Gastroesophageal sphincter (tissue), 4 donors: ENCODE data around the gene NEK1. TPM values are rescaled to one million over a fixed set of nuclear protein-coding genes. Genes with fewer than 3 reads are reported as not detected.

Source experiments
- ATAC-seq: fragments of 150-250 bp; one replicate; pipeline ENCODE4 v1.9.1; 2016; ENCODE audit warnings: mild to moderate bottlenecking, moderate library complexity
- H3K27ac ChIP-seq, 4 donors: fragments of 200-600 bp; sonication (generic) in 3 of 4; 1 replicate in 3 of 4; 2 replicates in 1 of 4; pipeline ENCODE4 v1.5.1; 2016 to 2019
- H3K27me3 ChIP-seq: fragments of 200-600 bp; sonication (generic); one replicate; pipeline ENCODE4 v1.5.1; 2019
- H3K36me3 ChIP-seq, 2 donors: fragments of 200-600 bp; sonication (generic); one replicate each; pipeline ENCODE4 v1.5.1; 2019; ENCODE audit warnings: control low read depth in 1 of 2
- H3K4me1 ChIP-seq, 3 donors: fragments of 200-600 bp; sonication (generic); 1 replicate in 2 of 3; 2 replicates in 1 of 3; pipeline ENCODE4 v1.5.1; 2016 to 2019; ENCODE audit warnings: control low read depth in 2 of 3
- H3K4me3 ChIP-seq, 2 donors: fragments of 200-600 bp; sonication (generic); one replicate each; pipeline ENCODE4 v1.5.1; 2019; ENCODE audit warnings: mild to moderate bottlenecking in 1 of 2, moderate library complexity in 1 of 2
- H3K9me3 ChIP-seq, 3 donors: fragments of 200-600 bp; sonication (generic); one replicate each; pipeline ENCODE4 v1.5.1; 2017 to 2019; ENCODE audit warnings: control low read depth in 2 of 3
- CTCF ChIP-seq, 4 experiments: fragments of 200-600 bp in 2 of 4; fragments of 450-650 bp in 2 of 4; sonication (generic) in 1 of 4; IDR thresholded peaks; one replicate each; pipeline ENCODE4 v1.5.1; 2017 to 2019; ENCODE audit warnings: antibody characterized with exemption in 4 of 4, mild to moderate bottlenecking in 2 of 4, moderate library complexity in 2 of 4
- EP300 ChIP-seq: sonication (generic); formaldehyde crosslinking; IDR thresholded peaks from one replicate; pipeline ENCODE4 v1.6.1; 2017; ENCODE audit warnings: antibody characterized with exemption, mild to moderate bottlenecking
- POLR2A ChIP-seq, 2 donors: fragments of 450-650 bp; IDR thresholded peaks; one replicate each; pipeline ENCODE4 v1.6.1; 2017; ENCODE audit warnings: antibody characterized with exemption in 2 of 2, mild to moderate bottlenecking in 2 of 2, moderate library complexity in 1 of 2
- POLR2AphosphoS5 ChIP-seq: sonication (generic); formaldehyde crosslinking; IDR thresholded peaks from one replicate; pipeline ENCODE4 v1.6.1; 2017; ENCODE audit warnings: antibody characterized with exemption
- WGBS, 2 donors: methylation state at CpG; one replicate each; pipeline ENCODE4 v1.1.5; 2018; ENCODE audit warnings: low coverage in 1 of 2; 5-methylcytosine and 5-hydroxymethylcytosine counted together
- total RNA-seq, 4 donors: library from RNA; depleted of rRNA; stranded (reverse); fragments of >200 nt; gene quantifications; one replicate each; pipeline ENCODE4 v1.1.0, GENCODE V29; 2016

Gene NEK1
- total RNA-seq, 4 donors from 2014 or later = 9.1 to 21.4 (median 12.3) TPM

GRCh38 chr4:169655401-169655800 lies 43.0 kb upstream of the NEK1 start:
- 90 to 95% methylated on average over 5 to 6 of the region's 6 CpGs for WGBS, 2 donors

GRCh38 chr4:169652535-169652934 lies 40.2 kb upstream of the NEK1 start:
- no peak overlapping the region for H3K27ac ChIP-seq
- H3K9me3 ChIP-seq = no peaks in the 10 kb centered on the region
- H3K4me3 ChIP-seq = no peak overlapping the region
- no peaks in the 10 kb centered on the region for H3K36me3 ChIP-seq
- H3K27me3 ChIP-seq = no peaks in the 10 kb centered on the region
- TF ChIP-seq POLR2AphosphoS5 = no peak
- TF ChIP-seq EP300 = no peak
- TF ChIP-seq POLR2A (IDR thresholded peaks at IDR 0.05) = no peak
- no peak for TF ChIP-seq CTCF (IDR thresholded peaks at IDR 0.05)
- no peak for ATAC-seq
- H3K4me1 ChIP-seq = peaks cover 0 to 28% (median 5%) of the 10 kb centered on the region in 3 donors

More at GRCh38 chr4:169655401-169655800, 43.0 kb upstream of the NEK1 start:
- no peak for TF ChIP-seq POLR2AphosphoS5
- no peak for TF ChIP-seq CTCF (IDR thresholded peaks at IDR 0.05)
- TF ChIP-seq POLR2A (IDR thresholded peaks at IDR 0.05) = no peak
- TF ChIP-seq EP300 = no peak
- Histone ChIP-seq H3K4me1 (peaks cover 0 to 38% (median 3%) of the 10 kb centered on the region in 3 donors), H3K4me3 (no peak overlapping the region), H3K36me3 (no peaks in the 10 kb centered on the region), H3K27ac (no peak overlapping the region), H3K9me3 (no peaks in the 10 kb centered on the region), H3K27me3 (no peaks in the 10 kb centered on the region)
- ATAC-seq = no peak

- WGBS, 2 donors = 30 to 37% methylated on average over 3 of the region's 3 CpGs
- peaks cover 0 to 27% (median 5%) of the 10 kb centered on the region in 3 donors for H3K4me1 ChIP-seq
- no peak overlapping the region for H3K4me3 ChIP-seq
- H3K36me3 ChIP-seq = no peaks in the 10 kb centered on the region
- no peaks in the 10 kb centered on the region for H3K9me3 ChIP-seq
- no peak for ATAC-seq
- H3K27me3 ChIP-seq = no peaks in the 10 kb centered on the region
- H3K27ac ChIP-seq = peak overlapping the region; percentile 22 to 69 (median 56)
- TF ChIP-seq POLR2AphosphoS5 (peak; percentile 11), CTCF (IDR thresholded peaks at IDR 0.05) (no peak)
Observed at GRCh38 chr4:169650227-169650936, 38.0 kb upstream of the NEK1 start.

- ATAC-seq = no peak
- Histone ChIP-seq H3K4me3 (no peak overlapping the region), H3K9me3 (no peaks in the 10 kb centered on the region), H3K4me1 (peaks cover 0 to 27% (median 5%) of the 10 kb centered on the region in 3 donors), H3K27me3 (no peaks in the 10 kb centered on the region), H3K27ac (peak overlapping the region; percentile 22 to 69 (median 56)), H3K36me3 (peaks cover 0 to 3% of the 10 kb centered on the region in 2 donors)
- WGBS, 2 donors = 17 to 66% methylated on average over 1 to 6 of the region's 7 CpGs
- TF ChIP-seq EP300 = no peak
- no peak for TF ChIP-seq CTCF (IDR thresholded peaks at IDR 0.05)
- TF ChIP-seq POLR2AphosphoS5 = no peak
Observed at GRCh38 chr4:169649545-169650226, 37.3 kb upstream of the NEK1 start.

- no peak overlapping the region for H3K27ac ChIP-seq
- H3K4me1 ChIP-seq = peaks cover 0 to 16% (median 5%) of the 10 kb centered on the region in 3 donors
- H3K9me3 ChIP-seq = no peaks in the 10 kb centered on the region
- TF ChIP-seq CTCF (IDR thresholded peaks at IDR 0.05) (no peak), POLR2A (IDR thresholded peaks at IDR 0.05) (no peak), EP300 (no peak), POLR2AphosphoS5 (no peak)
- peaks cover 0 to 10% of the 10 kb centered on the region in 2 donors for H3K36me3 ChIP-seq
- no peak overlapping the region for H3K4me3 ChIP-seq
- H3K27me3 ChIP-seq = no peaks in the 10 kb centered on the region
- 100% methylated on average over 1 of the region's 1 CpG for WGBS, 2 donors
- no peak for ATAC-seq
Observed at GRCh38 chr4:169645627-169646026, 33.2 kb upstream of the NEK1 start.
